ENCODE measurements around the gene LSM4. TPM values are rescaled to one million over a fixed set of nuclear protein-coding genes. Genes with fewer than 3 reads are reported as not detected.
A peak's percentile ranks its signal among the peaks of the same experiment; 100 is the strongest.

The LSM4 gene
- total RNA-seq, 1 donor from 2014 or later = 94.8 TPM

DNA sequence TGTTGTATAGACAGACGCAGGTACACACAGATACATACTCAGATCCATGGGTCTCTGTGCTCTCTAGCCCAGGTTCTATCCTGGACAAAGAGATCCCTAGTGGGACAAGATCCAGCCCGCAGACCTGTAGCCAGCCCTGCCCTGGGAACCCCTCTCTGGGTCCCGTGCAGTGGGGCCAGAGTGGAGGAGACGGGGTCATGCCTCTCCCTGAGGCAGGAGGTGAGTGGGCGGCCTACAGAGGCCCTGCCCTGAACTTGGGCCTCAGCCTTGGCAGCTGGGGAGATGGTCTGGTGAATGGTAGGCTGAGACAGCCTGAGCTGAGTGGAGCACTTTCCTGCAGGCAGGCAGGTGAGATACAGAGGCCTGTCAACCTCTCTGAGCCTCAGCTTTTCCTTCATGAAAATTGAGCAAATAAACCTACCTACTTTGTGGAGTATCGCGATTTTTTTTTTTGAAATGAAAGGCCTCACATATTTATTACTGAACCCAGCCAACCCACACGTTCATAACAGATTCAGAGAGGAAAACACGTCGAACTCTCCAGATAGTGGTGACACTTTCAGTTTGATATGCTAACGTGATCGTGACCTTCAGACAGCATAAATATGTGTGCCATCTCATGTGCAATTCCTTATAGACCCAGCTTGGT, 38.0 kb downstream of the LSM4 start:
- Histone ChIP-seq H3K4me3 (no peak overlapping the region), H3K4me1 (peaks cover 33% of the 10 kb centered on the region), H3K27me3 (ENCODE audit: low read depth) (no peaks in the 10 kb centered on the region), H3K9me3 (replicated peaks) (no peaks in the 10 kb centered on the region), H3K36me3 (no peaks in the 10 kb centered on the region), H3K27ac (replicated peaks) (peak overlapping the region; percentile 62)
- no peak for DNase-seq
- TF ChIP-seq, protein P1, sequence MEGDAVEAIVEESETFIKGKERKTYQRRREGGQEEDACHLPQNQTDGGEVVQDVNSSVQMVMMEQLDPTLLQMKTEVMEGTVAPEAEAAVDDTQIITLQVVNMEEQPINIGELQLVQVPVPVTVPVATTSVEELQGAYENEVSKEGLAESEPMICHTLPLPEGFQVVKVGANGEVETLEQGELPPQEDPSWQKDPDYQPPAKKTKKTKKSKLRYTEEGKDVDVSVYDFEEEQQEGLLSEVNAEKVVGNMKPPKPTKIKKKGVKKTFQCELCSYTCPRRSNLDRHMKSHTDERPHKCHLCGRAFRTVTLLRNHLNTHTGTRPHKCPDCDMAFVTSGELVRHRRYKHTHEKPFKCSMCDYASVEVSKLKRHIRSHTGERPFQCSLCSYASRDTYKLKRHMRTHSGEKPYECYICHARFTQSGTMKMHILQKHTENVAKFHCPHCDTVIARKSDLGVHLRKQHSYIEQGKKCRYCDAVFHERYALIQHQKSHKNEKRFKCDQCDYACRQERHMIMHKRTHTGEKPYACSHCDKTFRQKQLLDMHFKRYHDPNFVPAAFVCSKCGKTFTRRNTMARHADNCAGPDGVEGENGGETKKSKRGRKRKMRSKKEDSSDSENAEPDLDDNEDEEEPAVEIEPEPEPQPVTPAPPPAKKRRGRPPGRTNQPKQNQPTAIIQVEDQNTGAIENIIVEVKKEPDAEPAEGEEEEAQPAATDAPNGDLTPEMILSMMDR (IDR thresholded peaks at IDR 0.05; ENCODE audit: borderline replicate concordance) = no peak
- intact Hi-C loops (cut with micrococcal nuclease) = no loop called here

DNA sequence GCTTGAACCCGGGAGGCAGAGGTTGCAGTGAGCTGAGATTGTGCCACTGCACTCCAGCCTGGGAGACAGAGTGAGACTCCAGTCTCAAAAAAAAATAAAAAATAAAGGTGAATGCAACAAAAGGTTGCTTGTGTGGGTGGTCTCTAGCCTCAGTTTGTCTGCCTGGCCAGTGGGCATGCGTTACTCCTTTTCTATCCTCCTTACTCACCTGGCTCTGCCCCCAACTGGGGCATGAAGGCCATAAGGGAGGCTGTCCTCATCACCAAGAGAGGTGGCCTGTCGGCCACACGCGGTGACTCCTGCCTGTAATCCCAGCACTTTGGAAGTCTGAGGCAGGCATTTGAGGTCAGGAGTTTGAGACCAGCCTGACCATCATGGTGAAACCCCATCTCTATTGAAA, 39.5 kb downstream of the LSM4 start:
- TF ChIP-seq, protein P1 (IDR thresholded peaks at IDR 0.05; ENCODE audit: borderline replicate concordance) = no peak
- no peaks in the 10 kb centered on the region for H3K27me3 ChIP-seq (ENCODE audit: low read depth)
- H3K36me3 ChIP-seq = peaks cover 8% of the 10 kb centered on the region
- no peaks in the 10 kb centered on the region for H3K9me3 ChIP-seq (replicated peaks)
- no peak for DNase-seq
- no peak overlapping the region for H3K4me3 ChIP-seq
- peaks cover 42% of the 10 kb centered on the region for H3K4me1 ChIP-seq
- intact Hi-C loops (cut with micrococcal nuclease) = no loop called here
- peak overlapping the region; percentile 97 for H3K27ac ChIP-seq (replicated peaks)

DNA sequence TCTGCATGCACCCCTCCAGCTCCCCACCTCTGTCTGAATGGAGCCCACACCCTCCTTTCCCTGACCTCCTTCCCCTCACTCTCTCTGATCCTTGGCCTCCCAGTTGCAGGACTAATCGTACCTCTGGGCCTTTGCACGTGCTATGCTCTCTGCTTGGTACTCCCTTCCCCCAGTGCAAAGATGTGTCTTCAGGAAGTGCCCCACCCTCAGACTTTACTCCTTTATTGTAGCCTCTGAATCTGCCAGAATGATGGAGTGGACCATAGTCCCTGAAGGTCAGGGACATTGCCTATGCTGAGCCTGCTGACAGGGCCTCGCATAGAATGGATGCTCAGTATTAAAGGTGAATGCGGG, 40.1 kb downstream of the LSM4 start:
- no peaks in the 10 kb centered on the region for H3K27me3 ChIP-seq (ENCODE audit: low read depth)
- peaks cover 48% of the 10 kb centered on the region for H3K4me1 ChIP-seq
- H3K27ac ChIP-seq (replicated peaks) = peak overlapping the region; percentile 97
- DNase-seq = no peak
- H3K4me3 ChIP-seq = peak overlapping the region; percentile 100
- TF ChIP-seq, protein P1 (IDR thresholded peaks at IDR 0.05; ENCODE audit: borderline replicate concordance) = no peak
- intact Hi-C loops (cut with micrococcal nuclease) = no loop called here
- no peaks in the 10 kb centered on the region for H3K9me3 ChIP-seq (replicated peaks)
- H3K36me3 ChIP-seq = peaks cover 13% of the 10 kb centered on the region

DNA sequence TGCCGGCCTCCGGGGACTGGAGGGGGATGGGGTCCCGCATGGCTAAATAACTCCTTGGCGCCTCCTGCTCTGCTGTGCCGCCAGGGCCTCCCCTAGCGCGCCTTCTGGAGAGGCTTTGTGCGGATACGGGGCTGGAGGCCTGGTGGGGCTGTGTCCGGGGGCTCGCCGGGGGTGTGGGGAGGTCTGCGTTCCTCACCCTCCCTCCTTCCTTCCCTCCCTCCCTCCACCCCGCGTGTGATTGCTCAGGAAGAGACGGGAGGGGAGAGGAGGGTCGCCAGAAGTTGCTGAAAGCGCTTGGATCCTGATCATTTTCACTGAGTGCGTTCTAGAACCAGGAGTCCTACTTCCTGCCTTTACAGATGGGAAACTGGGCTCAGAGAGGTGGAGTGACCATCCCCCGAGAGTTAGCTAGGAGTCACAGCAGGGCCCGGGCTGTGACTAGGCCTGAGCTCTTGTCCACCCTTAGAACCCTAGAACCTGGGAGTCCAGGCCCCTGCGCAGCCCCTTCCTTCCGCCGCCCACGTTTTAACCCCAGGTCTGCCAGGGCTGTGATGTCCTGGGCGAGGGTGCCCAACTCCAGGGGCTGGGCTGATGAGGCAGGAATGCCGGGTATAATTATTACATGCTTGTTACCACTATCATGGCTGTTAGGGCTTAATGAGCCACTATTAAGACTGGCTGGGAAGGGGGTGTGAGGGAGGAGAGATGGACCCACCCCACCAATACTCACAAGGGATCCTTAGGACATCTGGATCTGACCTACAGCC, 40.7 kb downstream of the LSM4 start:
- Histone ChIP-seq H3K4me3 (peak overlapping the region; percentile 100), H3K4me1 (peaks cover 54% of the 10 kb centered on the region), H3K9me3 (replicated peaks) (no peaks in the 10 kb centered on the region), H3K27ac (replicated peaks) (peak overlapping the region; percentile 97), H3K27me3 (ENCODE audit: low read depth) (no peaks in the 10 kb centered on the region), H3K36me3 (peaks cover 13% of the 10 kb centered on the region)
- TF ChIP-seq, protein P1 (IDR thresholded peaks at IDR 0.05; ENCODE audit: borderline replicate concordance) = no peak
- no peak for DNase-seq
- intact Hi-C loops (cut with micrococcal nuclease) = no loop called here

DNA sequence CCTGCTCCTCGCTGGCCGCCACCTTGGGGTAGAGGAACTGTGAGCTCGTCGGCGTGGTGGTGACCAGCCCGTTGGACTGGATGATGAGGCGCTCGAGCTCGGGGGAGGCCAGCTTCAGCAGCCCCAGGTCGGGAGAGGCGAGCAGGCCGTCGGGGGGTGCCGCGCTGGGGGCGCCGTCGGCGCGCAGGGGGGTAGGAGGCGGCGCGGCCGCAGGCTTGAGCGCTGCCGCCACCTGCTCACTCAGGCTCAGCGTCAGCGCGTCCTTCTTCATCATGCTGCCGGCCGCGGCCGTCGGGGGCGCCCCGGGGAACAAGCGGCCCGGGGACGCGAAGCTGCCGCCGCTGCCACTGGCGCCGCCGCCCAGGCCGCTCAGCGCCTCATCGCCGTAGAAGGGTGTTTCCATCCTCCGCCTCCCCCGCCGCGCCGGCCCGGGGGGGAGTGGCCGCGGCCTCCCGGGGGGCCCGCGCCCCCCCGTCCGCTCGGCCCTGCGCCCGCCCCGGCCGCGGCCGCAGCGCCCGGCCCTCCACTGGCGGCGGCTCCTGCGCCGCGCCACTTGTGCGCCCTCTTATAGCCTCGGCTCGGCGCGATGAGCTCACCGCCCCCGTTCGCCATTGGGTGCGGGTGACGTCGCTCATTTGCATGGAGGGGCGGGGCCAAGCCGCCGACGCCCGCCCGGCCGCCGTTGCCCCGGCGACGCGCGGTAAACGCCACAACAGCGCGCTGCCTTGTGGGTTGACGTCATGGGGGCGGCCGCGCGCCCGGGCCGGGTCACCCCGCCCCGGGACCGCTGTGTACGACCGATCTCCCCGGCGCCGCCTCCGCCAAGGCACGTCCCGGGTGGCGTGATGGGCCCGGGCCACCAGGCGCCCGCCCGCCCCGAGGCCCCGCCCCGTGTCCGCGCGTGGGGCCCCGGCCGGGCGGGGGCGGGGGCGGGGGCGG, 41.5 kb downstream of the LSM4 start, which contains the start of gene JUND:
TSS of gene JUND (minus strand) at position 541 of the 939 bp plus-strand sequence. CDS start at position 403, 138 bp downstream.
- Histone ChIP-seq H3K27me3 (ENCODE audit: low read depth) (no peaks in the 10 kb centered on the region), H3K27ac (replicated peaks) (peak within 1 kb of the TSS; percentile 97), H3K36me3 (peaks cover 16% of the 10 kb centered on the region), H3K4me3 (peak within 1 kb of the TSS; percentile 100), H3K9me3 (replicated peaks) (no peaks in the 10 kb centered on the region), H3K4me1 (peaks cover 59% of the 10 kb centered on the region)
- TF ChIP-seq, protein P1 (IDR thresholded peaks at IDR 0.05; ENCODE audit: borderline replicate concordance) = no peak
- DNase-seq = peak; percentile 99
- intact Hi-C loops (cut with micrococcal nuclease) = no loop called here

All from left ventricle myocardium inferior (tissue), 1 donor.